ENCODE data around the gene KRT9. TPM values are rescaled to one million over a fixed set of nuclear protein-coding genes. Genes with fewer than 3 reads are reported as not detected.
"Not testable (repeated sequence)": the region's sequence is repeated elsewhere in the genome, so short reads cannot be mapped to it uniquely, and the experiment has no call there.

The KRT9 gene
- total RNA-seq, 1 donor from 2014 or later: 0.79 TPM

DNA sequence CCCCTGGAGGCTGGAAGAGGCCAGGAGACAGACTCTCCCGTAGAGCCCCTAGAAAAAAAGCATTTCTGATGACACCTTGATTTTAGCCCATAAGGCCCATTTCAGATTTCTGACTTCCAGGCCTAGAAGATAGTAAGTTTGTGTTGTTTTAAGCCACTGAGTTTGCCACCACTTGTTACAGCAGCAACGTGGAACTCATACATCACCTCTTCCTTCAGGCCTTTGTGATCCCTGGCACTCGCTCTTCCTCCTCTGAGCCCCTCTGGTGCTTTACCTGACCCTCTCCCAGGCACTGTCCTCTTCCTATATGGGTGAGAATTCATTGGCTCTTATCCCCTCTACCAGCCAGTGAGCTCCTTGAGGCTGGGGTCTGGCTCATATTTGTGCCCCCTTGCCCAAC is 25.0 kb downstream of the KRT9 start:
- DNase-seq: no peak

DNA sequence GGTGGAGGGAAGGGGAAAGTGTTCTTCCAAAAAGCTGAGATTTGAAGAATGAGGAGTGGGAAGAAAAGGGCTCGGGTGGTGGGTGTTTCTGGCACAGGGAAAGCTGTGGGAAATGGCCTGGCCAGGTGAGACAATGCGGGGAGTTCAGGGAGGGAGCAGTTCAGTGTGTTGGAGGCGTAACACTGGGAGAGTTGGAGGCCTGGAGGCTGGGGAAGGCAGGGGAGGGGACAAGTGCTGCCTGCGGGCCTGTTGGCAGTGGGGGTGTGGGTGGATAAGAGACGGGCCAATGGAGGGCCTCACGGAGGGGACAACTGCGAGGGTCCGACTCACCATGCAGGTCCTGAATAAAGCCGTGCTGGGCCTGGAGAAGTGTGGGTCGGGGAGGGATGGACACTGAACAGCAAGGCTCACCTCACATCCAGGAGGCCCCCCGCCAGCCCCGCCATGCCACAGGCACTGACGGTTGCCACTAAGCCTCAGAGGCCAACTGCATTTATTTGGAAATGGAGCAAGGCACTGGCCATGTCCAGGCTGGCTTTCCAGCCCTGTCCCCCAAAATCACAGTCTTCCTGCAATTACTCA is 25.9 kb downstream of the KRT9 start:
- DNase-seq: no peak

DNA sequence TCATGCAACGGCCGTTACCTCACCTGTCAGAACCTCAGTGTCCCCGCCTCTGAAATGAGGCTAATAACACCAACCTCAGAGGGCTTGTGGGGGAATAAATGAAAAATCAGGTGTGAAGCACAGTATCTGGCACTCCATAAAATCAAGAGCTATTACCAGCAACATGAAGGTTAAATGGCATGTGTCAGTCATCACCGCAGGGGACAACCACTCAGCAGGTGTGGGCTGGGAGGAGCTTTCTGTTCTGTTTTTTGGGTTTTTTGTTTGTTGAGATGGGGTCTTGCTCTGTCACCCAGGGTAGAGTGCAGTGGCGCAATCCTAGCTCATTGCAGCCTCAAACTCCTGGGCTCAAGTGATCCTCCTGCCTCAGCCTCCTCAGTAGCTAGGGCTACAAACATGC is 26.9 kb downstream of the KRT9 start:
- no peak for DNase-seq

DNA sequence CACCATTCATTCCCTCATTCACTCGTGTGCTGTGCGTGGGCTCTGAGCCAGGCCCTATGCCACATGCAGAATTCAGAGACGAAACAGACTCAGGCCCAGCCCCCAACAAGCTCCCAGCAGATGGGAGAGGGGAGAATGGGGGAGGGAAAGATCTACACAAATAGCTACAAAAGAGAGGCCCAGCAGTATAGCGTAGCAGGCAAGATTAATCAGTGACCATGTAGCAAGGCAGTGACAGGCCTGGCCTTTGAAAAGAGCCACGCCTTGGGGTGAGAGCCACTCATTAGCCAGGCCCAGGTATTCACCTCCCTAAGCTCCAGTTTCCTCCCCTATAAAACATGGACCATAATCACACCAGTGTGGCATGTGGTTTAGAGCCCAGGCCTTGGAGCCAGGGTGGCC is 27.4 kb downstream of the KRT9 start:
- DNase-seq: no peak

DNA sequence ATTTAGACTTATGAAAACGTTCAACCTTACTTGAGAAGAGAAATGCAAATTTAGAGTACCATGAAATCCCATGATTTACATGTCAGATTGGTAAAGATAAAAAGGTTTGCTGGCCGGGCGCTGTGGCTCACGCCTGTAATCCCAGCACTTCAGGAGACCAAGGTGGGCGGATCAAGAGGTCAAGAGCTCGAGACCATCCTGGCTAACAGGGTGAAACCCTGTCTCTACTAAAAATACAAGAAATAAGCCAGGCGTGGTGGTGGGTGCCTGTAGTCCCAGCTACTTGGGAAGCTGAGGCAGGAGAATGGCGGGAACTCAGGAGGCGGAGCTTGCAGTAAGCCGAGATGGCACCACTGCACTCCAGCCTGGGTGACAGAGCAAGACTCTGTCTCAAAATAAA is 29.1 kb downstream of the KRT9 start:
- DNase-seq: not testable (repeated sequence)

DNA sequence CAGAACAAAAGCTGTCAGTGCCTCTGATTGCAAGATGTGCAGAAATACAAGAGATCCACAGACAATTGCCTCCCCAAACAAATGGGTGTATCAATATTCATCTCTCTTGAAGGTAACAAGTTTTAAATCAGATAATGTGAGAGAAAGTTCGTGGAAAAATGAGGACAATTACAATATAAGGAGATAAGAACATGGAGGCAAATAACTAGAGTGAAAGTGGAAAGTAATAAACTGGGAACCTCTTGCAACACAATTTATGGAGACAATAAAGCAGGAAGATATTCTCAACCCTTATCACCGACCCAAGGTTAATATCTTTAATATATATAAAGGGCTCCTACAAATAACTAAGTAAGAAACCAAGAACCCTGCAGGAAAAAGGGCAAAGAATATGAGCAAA is 29.5 kb downstream of the KRT9 start:
- DNase-seq: no peak

DNA sequence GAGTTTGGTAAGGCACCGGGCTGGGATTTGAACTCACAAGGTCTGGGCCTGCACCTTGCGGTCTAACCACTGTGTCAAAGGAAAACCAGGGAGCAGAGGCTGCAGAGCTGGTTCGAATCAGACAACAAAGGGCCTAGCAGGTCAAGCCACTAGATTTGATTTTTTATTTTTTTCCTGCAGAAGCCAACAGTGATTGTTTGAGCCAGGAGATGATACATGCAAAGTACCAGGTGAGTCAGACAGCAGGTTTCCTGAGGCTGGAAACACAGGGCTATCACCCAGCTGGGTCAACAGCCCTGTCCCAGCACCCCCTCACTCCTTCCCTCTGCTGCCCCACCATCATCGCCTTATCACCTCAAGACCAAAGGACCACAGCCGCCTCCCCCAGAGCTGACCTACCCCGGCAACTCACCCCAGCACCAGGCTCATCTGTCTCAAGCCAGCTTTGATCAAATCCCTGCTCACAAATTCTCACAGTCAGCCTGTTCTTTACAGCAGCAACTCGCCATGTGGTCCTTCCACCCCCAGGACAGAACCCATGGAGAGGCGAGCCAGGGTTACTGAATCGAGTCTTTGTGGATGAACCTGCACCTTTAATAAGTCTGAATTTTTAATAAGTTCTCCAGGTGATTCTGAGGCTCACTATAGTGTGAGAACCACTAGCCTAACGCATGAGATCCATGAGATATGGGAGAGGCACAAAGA is 30.8 kb downstream of the KRT9 start:
- no peak for DNase-seq

DNA sequence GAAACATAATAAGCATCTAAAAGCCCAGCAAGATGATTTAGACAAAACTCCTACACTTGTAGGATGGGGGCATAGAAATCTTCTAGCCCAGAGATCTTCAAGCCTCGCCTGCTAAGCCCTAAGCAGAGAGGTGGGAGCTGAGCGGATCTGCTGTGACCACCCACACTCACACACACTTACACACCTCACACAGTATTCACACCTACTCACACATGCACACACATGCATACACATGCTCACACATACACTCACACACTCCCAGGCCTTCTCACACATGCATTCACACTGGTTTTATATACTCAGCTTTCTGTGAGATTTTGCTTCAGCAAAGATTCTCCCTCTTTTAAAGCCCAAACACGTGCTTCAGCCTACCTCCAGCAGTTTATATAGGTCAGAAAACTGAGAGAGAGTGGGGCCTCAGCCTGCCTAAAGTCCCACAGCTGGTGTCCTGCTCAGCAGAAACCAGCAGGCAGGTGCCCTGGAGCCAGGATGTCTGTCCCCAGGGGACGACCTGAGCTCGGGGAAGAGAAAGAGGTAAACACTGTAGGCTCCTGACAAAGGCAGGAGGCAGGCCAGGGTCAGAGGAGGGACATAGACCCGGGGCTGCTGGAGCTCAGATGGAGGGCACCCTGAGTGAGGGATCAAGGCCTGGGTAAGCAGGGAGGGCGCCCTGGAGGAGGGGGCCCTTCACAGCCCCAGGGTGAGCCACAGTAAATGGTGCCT is 31.7 kb downstream of the KRT9 start:
- DNase-seq: no peak

DNA sequence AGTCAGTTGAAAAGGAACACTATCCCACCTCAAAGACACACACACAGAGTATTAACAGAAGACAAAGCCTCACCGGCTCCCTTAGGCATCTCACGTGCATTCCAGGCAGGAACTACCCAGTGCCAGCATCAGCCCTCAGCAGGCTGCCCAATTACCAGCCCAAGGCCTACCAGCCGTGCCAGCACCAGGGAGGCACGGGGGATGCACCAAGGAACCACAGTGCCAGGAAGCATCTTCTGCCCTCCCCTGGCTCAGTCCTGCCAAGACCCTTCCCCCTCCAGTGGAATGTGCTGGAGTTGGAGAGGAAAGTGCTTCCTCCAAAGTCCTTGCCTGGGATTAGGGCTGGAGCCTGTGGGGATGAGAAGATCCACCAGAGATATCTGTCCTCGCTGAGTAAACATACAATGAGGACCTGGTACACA is 32.8 kb downstream of the KRT9 start:
- DNase-seq: no peak

DNA sequence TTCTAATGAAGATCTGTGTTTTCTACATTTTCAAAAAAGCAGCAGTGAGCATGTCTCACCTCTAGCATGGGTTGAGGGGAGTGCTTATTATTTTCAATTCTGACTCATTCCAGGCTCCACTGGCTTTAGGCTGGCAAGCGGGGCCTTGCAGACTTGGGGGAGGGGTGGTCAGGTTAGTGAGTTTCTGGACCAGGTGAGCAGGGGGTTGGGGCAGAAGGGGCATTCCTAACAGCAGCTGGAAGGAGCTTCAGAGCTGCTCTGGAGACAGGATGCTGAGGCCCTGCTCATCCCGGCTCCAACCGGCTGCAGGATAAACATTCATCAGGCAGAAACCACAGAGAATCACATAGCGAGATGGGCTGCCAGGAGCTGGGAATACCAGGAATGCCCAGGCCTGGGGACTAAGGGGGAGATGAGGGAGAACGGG is 33.3 kb downstream of the KRT9 start:
- DNase-seq: no peak

DNA sequence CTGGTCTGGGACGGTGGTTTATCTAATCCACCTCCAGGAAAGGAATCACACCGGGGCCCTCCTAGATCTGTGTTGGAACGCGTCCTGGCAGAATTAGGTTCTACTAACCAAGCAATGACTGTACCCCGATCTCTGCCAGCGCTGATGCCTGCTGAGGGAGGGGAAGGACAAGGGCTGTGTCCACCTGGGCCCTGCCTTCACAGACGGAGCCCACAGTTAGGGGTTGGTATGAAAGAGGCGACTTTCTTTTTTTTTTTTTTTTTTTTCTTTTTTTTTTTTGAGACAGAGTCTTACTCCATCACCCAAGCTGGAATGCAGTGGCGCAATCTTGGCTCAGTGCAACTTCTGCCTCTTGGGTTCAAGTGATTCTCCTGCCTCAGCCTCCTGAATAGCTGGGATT is 33.9 kb downstream of the KRT9 start:
- no peak for DNase-seq

DNA sequence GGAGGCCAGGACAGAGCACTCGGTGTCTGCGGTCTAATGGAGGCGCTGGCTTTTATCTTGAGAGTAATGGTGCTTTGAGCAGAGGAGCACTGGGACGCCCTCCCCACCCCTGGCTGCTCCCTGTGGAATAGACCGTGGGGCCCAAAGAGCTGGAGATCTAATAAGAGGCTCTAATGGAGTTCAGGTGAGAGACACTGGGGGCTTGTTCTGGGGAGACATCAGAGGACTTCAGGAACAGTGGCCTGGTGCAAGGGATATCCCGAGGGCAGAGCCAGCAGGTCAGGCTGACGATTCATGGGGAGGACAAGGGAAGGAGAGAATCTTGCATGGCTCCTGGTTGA is 34.3 kb downstream of the KRT9 start:
- no peak for DNase-seq

DNA sequence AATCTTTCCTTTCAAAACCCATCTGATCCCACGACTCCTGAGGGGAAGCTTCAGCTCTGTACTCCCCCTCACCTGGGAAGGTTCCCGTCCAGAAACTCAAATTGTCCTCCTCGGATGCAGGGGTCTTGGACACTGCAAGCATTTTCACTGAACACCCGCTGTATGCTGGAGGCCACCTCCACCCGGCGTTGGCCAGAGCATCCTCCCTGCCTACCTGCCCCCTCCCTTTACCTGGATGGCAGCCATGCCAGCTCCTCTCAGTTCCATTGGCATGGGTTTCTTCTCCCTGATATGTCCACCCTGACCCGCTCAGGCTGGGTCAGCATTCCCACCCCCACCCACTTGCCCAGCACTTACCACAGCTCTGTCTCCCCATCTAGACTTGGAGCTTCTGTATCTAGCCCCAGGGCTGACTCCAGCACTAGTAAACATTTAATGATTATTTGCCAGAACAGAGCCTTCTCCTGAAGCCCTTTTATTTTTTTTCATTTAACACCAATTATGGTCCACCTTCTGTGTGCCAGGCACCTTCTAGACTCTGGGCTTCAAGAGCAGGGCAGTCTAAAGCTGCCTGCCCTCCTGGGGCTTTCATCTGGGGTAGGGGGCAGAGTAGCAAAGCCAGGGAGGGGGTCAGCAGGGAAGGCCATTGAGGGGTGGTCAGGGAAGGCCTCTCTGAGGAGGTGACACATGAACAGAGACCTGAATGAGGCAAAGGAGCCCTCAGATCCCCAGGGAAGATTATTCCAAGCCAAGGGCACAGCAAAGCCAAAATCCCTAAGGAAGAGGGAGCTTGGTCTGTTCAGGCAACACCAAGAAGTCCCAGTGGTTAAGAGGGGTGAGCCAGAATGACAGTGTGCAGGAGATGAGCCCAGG is 34.9 kb downstream of the KRT9 start:
- DNase-seq: no peak

DNA sequence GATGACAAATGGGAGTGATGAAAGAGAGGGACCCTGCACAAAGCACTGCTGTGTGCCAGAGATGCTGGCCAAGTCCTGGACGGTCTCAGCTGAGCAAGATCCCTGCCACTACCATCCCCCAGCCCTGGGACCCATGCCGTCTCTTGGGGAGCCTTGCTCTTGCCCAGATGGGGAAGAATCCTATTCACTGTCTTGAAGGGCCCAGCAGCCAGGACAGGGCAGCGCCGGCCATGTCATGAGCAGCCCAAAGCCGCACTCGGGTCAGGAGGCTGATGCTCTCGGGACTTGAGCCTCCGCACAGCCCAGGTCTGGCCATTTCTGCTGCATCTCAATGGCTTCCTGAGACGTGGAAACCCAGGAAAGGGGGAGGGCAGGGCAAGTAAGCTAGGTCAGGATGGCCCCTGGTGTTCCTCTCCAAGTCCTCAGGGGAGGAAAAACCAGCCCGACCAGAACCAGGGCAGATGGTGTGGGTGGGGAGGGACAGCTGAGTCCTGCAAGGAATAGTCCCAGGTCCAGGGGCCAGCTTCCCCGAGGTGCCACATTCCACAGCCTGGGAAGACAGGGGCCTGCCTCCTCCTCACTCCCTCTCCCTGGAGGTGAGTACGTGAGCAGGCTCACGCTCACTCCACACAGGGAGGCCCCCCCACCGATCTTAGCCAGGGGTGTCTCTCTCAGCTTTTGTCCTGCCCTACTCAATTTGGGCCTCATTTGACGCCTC is 35.9 kb downstream of the KRT9 start:
- DNase-seq: no peak

DNA sequence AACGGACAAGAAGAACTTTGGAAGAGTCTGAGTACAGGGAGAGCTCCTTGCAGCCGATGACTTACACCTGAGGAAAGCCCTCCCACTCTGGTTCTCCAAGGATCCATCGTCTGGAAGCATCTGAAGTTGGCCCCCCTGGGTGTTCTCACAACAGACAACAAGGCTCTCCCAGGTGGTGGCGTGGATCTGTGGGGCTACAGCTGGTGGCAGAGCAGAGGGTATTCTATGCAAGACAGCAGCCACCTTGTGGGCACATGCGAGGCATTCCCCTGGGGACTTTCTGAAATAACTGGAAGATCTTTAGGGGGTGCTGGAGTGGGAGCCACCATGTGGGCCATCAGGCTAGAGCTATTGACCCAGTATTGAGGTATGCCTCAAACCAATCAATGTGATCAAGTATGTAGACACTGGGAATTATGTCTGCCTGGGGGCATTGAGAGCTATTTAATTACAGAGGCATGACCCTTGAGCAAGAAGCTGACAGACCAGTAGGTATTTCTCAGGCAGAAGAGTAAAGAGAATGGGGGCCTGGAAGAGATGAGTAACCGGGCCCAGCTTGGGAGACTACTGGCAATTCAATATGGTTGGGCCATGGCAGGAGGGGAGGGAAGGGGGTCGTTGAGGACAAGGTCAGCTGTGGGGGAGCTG is 36.8 kb downstream of the KRT9 start:
- no peak for DNase-seq

DNA sequence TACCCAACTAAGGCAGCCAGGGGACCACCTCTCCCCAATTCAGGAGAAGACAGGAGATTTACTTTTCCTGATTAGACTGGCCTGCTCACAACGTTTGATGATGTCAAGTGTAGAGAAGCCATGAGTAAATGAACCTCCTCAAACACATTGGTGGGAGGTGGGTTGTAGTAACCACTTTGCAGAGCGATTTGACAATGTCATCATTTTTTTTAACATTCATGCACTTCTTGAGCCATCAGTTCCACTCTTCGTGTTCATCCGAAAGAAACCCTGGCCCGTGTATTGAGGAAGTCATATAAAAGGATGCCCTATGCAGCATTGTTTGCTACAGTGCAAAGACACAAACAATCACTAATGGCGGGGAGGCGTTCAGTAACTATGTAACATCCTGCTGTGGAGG is 38.2 kb downstream of the KRT9 start:
- DNase-seq: no peak

DNA sequence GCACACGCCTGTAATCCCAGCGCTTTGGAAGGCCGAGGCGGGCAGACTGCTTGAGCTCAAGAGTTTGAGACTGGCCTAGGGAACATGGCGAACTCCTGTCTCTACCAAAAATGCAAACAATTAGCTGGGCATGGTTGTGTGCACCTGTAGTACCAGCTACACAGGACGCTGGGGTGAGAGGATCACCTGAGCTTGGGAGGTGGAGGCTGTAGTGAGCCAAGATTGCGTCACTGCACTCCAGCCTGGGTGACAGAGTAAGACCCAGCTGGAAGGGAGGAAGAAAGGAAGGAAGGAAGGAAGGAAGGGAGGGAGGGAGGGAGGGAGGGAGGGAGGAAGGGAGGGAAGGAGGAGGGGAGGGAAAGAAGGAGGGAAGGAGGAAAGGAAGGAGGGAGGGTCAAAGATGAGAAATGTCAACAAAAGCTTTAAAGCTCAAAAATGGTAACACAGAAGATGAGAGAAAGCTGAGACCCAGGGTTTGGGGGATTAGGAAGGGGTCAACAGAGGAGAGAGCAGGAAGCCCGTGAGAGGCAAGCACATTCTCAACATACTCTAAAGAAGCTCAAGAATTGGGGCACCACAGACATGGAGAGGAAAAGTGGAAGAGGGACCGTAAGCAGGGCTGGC is 38.8 kb downstream of the KRT9 start:
- no peak for DNase-seq

DNA sequence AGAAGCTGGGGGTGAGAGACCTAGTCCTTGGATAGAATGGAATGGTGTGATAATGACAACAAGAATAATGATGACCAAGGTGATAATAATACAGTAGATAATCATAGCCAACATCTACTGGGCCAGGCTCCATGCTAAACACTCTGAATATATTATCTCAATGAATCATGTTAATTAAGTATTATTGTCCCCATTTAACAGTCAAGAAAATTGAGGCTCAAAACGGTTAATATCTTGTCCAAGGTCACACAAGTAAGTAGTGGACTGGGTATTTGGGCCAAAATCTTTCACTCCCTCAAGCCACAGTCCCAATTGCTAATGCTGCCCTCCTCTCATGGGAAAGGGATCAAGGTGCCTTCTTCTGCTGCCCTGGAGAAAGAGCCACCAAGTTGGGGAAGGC is 39.9 kb downstream of the KRT9 start:
- no peak for DNase-seq

DNA sequence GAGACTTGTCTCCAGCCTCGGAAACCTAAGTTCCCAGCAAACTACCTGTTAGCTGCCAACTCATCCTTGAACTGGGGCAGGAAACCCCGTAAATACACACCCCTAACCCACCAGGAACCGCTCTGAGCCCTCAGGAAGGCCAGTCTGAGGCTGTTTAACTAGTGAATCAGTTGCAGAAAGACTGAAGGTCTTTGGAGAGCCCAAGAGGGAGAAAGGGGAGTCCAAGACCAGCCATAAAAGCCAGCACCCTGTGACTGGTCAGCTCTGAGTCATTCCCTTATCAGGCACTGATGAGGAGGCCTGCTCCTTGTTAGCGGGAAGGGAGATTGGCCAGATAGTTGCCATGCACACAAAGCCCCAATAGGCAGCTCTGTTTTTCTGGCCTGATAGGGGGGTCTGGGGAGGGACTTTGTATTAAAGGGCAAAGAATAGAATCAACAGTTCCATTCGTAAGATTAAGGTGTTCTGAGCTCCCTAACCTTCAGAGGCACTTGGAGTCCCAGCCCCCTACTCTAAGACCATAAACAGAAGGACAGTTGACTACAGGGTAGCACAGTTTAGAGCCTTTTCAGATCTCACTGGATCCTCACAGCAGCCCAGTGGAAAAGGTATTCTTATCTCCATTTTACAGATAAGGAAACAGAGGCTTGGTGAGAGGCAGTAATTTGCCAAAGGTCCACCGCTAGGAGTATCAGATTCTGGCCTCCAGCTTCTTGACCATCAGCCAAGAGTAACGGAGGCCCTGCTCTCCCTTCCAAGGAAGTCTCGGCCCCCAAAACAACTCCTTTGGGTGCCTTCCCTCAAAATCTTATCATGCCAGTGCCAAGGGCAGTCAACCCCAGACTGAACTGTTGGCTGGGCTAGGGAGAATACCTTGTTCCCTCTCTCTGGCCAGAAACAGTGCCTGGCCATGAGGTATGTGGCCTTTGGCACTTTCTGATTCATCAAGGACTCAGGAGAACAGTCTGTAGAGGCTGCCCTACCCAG is 41.5 kb downstream of the KRT9 start:
- DNase-seq: no peak

DNA sequence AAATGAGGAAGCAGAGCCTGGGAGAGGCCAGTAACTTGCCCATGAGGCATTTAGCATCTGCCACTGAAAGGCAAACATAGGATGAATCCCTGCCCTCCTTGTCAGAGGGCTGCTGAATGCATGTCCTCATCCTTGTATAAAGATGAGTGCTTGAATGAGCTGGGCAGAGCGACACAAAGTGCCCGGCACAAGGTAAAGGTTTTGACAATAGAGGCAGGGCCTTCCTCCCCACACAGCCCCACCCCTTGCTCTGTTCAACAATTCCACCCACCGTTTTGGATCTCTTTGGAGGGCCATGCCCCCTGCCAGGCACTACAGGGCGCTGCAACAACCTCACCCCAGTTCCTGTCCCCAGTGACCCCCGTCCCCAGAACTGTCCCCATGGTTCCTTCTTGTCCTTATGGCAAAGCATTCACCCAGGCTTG is 42.4 kb downstream of the KRT9 start:
- no peak for DNase-seq

All from skin of body (tissue), 2 donors.